Suprapubic skin (tissue), 4 donors: Measurements from ENCODE around the gene ADORA1. TPM values are rescaled to one million over a fixed set of nuclear protein-coding genes. Genes with fewer than 3 reads are reported as not detected.

ENCODE experiments used
- DNase-seq, 2 donors: peaks; one replicate each; pipeline ENCODE4 v3.0.0-alpha.2; 2019; ENCODE audit warnings: low spot score in 2 of 2
- H3K27ac ChIP-seq: fragments of 200-600 bp; sonication (generic); one replicate; pipeline ENCODE4 v1.5.1; 2019
- H3K27me3 ChIP-seq: fragments of 200-600 bp; sonication (generic); one replicate; pipeline ENCODE4 v1.5.1; 2019
- H3K36me3 ChIP-seq: fragments of 200-600 bp; sonication (generic); one replicate; pipeline ENCODE4 v1.5.1; 2019
- H3K4me1 ChIP-seq: fragments of 200-600 bp; sonication (generic); one replicate; pipeline ENCODE4 v1.5.1; 2019
- H3K4me3 ChIP-seq: fragments of 200-600 bp; sonication (generic); one replicate; pipeline ENCODE4 v1.5.1; 2019; ENCODE audit warnings: mild to moderate bottlenecking
- H3K9me3 ChIP-seq: fragments of 200-600 bp; sonication (generic); one replicate; pipeline ENCODE4 v1.5.1; 2019
- EP300 ChIP-seq: sonication (generic); formaldehyde crosslinking; IDR thresholded peaks from one replicate; pipeline ENCODE4 v1.6.1; 2017; ENCODE audit warnings: antibody characterized with exemption
- POLR2A ChIP-seq, 2 donors: fragments of 450-650 bp; IDR thresholded peaks; one replicate each; pipeline ENCODE4 v1.6.1; 2017; ENCODE audit warnings: antibody characterized with exemption in 2 of 2, mild to moderate bottlenecking in 2 of 2, moderate library complexity in 2 of 2
- POLR2AphosphoS5 ChIP-seq, 3 donors: sonication (generic); formaldehyde crosslinking; IDR thresholded peaks; one replicate each; pipeline ENCODE4 v1.6.1; 2017; ENCODE audit warnings: antibody characterized with exemption in 3 of 3
- WGBS: methylation state at CpG from one replicate; pipeline ENCODE4 v1.1.5; 2018; 5-methylcytosine and 5-hydroxymethylcytosine counted together
- total RNA-seq, 4 donors: library from RNA; depleted of rRNA; stranded (reverse); fragments of >200 nt; gene quantifications; one replicate each; pipeline ENCODE4 v1.1.0, GENCODE V29; 2016
- TF ChIP-seq, protein P1 (sequence below), 2 donors: fragments of 200-600 bp in 1 of 2; fragments of 450-650 bp in 1 of 2; sonication (generic) in 1 of 2; IDR thresholded peaks; one replicate each; pipeline ENCODE4 v1.5.1; 2016 to 2019; ENCODE audit warnings: antibody characterized with exemption in 2 of 2, mild to moderate bottlenecking in 1 of 2, moderate library complexity in 1 of 2

ADORA1 gene
- total RNA-seq, 4 donors from 2014 or later: 3.4 to 8.2 (median 5.6) TPM

GRCh38 chr1:203097001-203097400, 30.5 kb upstream of the ADORA1 start:
- 79% methylated on average over 1 of the region's 1 CpG for whole genome bisulfite sequencing
- no peak for DNase-seq
- H3K27ac ChIP-seq: no peak overlapping the region
- no peaks in the 10 kb centered on the region for H3K36me3 ChIP-seq
- no peaks in the 10 kb centered on the region for H3K4me1 ChIP-seq
- TF ChIP-seq, protein P1, sequence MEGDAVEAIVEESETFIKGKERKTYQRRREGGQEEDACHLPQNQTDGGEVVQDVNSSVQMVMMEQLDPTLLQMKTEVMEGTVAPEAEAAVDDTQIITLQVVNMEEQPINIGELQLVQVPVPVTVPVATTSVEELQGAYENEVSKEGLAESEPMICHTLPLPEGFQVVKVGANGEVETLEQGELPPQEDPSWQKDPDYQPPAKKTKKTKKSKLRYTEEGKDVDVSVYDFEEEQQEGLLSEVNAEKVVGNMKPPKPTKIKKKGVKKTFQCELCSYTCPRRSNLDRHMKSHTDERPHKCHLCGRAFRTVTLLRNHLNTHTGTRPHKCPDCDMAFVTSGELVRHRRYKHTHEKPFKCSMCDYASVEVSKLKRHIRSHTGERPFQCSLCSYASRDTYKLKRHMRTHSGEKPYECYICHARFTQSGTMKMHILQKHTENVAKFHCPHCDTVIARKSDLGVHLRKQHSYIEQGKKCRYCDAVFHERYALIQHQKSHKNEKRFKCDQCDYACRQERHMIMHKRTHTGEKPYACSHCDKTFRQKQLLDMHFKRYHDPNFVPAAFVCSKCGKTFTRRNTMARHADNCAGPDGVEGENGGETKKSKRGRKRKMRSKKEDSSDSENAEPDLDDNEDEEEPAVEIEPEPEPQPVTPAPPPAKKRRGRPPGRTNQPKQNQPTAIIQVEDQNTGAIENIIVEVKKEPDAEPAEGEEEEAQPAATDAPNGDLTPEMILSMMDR (IDR thresholded peaks at IDR 0.05): no peak
- TF ChIP-seq POLR2A (IDR thresholded peaks at IDR 0.05) (no peak), EP300 (no peak), POLR2AphosphoS5 (IDR thresholded peaks at IDR 0.05) (no peak)
- H3K4me3 ChIP-seq: no peak overlapping the region
- peaks cover 13% of the 10 kb centered on the region for H3K9me3 ChIP-seq
- H3K27me3 ChIP-seq: no peaks in the 10 kb centered on the region

GRCh38 chr1:203098445-203098844, 29.1 kb upstream of the ADORA1 start:
- Histone ChIP-seq H3K27ac (no peak overlapping the region), H3K36me3 (no peaks in the 10 kb centered on the region), H3K4me1 (no peaks in the 10 kb centered on the region), H3K27me3 (no peaks in the 10 kb centered on the region), H3K9me3 (peaks cover 13% of the 10 kb centered on the region), H3K4me3 (no peak overlapping the region)
- WGBS: 83% methylated on average over 1 of the region's 1 CpG
- DNase-seq: no peak
- TF ChIP-seq POLR2AphosphoS5 (IDR thresholded peaks at IDR 0.05): no peak
- no peak for TF ChIP-seq EP300
- no peak for TF ChIP-seq POLR2A (IDR thresholded peaks at IDR 0.05)
- TF ChIP-seq, protein P1 (IDR thresholded peaks at IDR 0.05): no peak

GRCh38 chr1:203098914-203099520, 28.5 kb upstream of the ADORA1 start:
- no peaks in the 10 kb centered on the region for H3K36me3 ChIP-seq
- peaks cover 13% of the 10 kb centered on the region for H3K9me3 ChIP-seq
- 85% methylated on average over 8 of the region's 8 CpGs for WGBS
- no peak overlapping the region for H3K4me3 ChIP-seq
- no peaks in the 10 kb centered on the region for H3K4me1 ChIP-seq
- no peak for DNase-seq
- H3K27ac ChIP-seq: no peak overlapping the region
- no peaks in the 10 kb centered on the region for H3K27me3 ChIP-seq
- no peak for TF ChIP-seq EP300
- TF ChIP-seq POLR2A (IDR thresholded peaks at IDR 0.05): no peak
- TF ChIP-seq, protein P1 (IDR thresholded peaks at IDR 0.05): no peak
- TF ChIP-seq POLR2AphosphoS5 (IDR thresholded peaks at IDR 0.05): no peak

- Histone ChIP-seq H3K9me3 (peaks cover 7% of the 10 kb centered on the region), H3K27ac (no peak overlapping the region), H3K4me1 (no peaks in the 10 kb centered on the region), H3K4me3 (no peak overlapping the region), H3K27me3 (no peaks in the 10 kb centered on the region), H3K36me3 (no peaks in the 10 kb centered on the region)
- 76% methylated on average over 7 of the region's 7 CpGs for WGBS
- TF ChIP-seq, protein P1 (IDR thresholded peaks at IDR 0.05): no peak
- TF ChIP-seq POLR2A (IDR thresholded peaks at IDR 0.05) (no peak), POLR2AphosphoS5 (IDR thresholded peaks at IDR 0.05) (no peak), EP300 (no peak)
- DNase-seq: no peak
These were observed 27.6 kb upstream of the ADORA1 start for GRCh38 chr1:203099805-203100515.

GRCh38 chr1:203100516-203100869, 27.0 kb upstream of the ADORA1 start:
- no peak for DNase-seq
- H3K4me1 ChIP-seq: no peaks in the 10 kb centered on the region
- H3K4me3 ChIP-seq: no peak overlapping the region
- TF ChIP-seq, protein P1 (IDR thresholded peaks at IDR 0.05): no peak
- TF ChIP-seq EP300 (no peak), POLR2AphosphoS5 (IDR thresholded peaks at IDR 0.05) (no peak), POLR2A (IDR thresholded peaks at IDR 0.05) (no peak)
- no peaks in the 10 kb centered on the region for H3K27me3 ChIP-seq
- H3K9me3 ChIP-seq: peaks cover 2% of the 10 kb centered on the region
- H3K27ac ChIP-seq: no peak overlapping the region
- no peaks in the 10 kb centered on the region for H3K36me3 ChIP-seq
